ENCODE data around the gene PTPN11. TPM values are rescaled to one million over a fixed set of nuclear protein-coding genes. Genes with fewer than 3 reads are reported as not detected.

PTPN11 gene
- total and polyA plus RNA-seq, 2 of the 13 experiments (the other 11 are each of a cell fraction or from before 2014, with no cell fraction given): 30.0 to 63.5 TPM

DNA sequence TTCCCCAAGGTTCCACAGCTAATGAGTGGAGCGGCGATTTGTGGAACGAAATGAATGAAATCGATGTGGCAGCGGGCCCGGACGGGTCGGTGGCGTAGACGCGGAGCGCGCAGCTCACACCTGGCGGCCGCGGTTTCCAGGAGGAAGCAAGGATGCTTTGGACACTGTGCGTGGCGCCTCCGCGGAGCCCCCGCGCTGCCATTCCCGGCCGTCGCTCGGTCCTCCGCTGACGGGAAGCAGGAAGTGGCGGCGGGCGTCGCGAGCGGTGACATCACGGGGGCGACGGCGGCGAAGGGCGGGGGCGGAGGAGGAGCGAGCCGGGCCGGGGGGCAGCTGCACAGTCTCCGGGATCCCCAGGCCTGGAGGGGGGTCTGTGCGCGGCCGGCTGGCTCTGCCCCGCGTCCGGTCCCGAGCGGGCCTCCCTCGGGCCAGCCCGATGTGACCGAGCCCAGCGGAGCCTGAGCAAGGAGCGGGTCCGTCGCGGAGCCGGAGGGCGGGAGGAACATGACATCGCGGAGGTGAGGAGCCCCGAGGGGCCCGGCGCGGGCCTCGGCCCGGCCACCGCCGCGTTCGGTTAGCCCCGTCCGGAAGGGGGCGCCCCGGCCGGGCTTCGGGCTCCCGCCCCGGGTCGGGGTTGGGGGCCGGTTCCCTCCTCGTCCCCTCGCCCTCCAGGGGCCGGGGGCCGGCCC is at the start of gene PTPN11 (continued):
- TF ChIP-seq ZXDC (CRISPR knock-in tag; IDR thresholded peaks at IDR 0.05) (0 out of 2 replicates have a peak, but pooled peaks have one; percentile 31), ZNF569 (CRISPR knock-in tag; IDR thresholded peaks at IDR 0.05; ENCODE audit: borderline replicate concordance) (no peak), PHF21A (CRISPR knock-in tag; IDR thresholded peaks at IDR 0.05) (0 out of 2 replicates have a peak, but pooled peaks have one; percentile 35), ZNF564 (CRISPR knock-in tag; IDR thresholded peaks at IDR 0.05) (0 out of 2 replicates have a peak, but pooled peaks have one; percentile 70), SMYD3 (CRISPR knock-in tag; IDR thresholded peaks at IDR 0.05) (no peak), TGIF2 (CRISPR knock-in tag; IDR thresholded peaks at IDR 0.05) (0 out of 2 replicates have a peak, but pooled peaks have one; percentile 48), NFATC3 (CRISPR knock-in tag; IDR thresholded peaks at IDR 0.05) (0 out of 2 replicates have a peak, but pooled peaks have one; percentile 82), ZNF33A (CRISPR knock-in tag; IDR thresholded peaks at IDR 0.05; ENCODE audit: borderline replicate concordance) (no peak), ATRX (CRISPR knock-in tag; IDR thresholded peaks at IDR 0.05; ENCODE audit: borderline replicate concordance) (no peak), ZNF30 (CRISPR knock-in tag; IDR thresholded peaks at IDR 0.05) (no peak), MAFK (conservative IDR thresholded peaks at IDR 0.05 in 1 of 2, IDR thresholded peaks at IDR 0.05 in 1 of 2; ENCODE audit: low read length in 2 of 2) (no peak; a peak in 1 of 4 replicates), MBD4 (IDR thresholded peaks at IDR 0.05; ENCODE audit: borderline replicate concordance, low read length) (no peak), ELF1 (CRISPR knock-in tag; IDR thresholded peaks at IDR 0.05) (peak; percentile 98), SP4 (CRISPR knock-in tag; IDR thresholded peaks at IDR 0.05) (peak; percentile 59; the same call in 1 of the 2 replicates), SMARCC2 (IDR thresholded peaks at IDR 0.05) (no peak), GTF3A (CRISPR knock-in tag; conservative IDR thresholded peaks at IDR 0.05) (peak; percentile 79; the same call in 1 of the 2 replicates), ZGPAT (CRISPR knock-in tag; IDR thresholded peaks at IDR 0.05) (no peak; the same call in 1 of the 2 replicates), PHF20 (CRISPR knock-in tag; IDR thresholded peaks at IDR 0.05) (peak; percentile 98), PRPF4 (IDR thresholded peaks at IDR 0.05; ENCODE audit: low read depth, low read length, poor library complexity, severe bottlenecking) (no peak), ZSCAN22 (CRISPR knock-in tag; IDR thresholded peaks at IDR 0.05) (no peak)
- TF ChIP-seq, protein P1, sequence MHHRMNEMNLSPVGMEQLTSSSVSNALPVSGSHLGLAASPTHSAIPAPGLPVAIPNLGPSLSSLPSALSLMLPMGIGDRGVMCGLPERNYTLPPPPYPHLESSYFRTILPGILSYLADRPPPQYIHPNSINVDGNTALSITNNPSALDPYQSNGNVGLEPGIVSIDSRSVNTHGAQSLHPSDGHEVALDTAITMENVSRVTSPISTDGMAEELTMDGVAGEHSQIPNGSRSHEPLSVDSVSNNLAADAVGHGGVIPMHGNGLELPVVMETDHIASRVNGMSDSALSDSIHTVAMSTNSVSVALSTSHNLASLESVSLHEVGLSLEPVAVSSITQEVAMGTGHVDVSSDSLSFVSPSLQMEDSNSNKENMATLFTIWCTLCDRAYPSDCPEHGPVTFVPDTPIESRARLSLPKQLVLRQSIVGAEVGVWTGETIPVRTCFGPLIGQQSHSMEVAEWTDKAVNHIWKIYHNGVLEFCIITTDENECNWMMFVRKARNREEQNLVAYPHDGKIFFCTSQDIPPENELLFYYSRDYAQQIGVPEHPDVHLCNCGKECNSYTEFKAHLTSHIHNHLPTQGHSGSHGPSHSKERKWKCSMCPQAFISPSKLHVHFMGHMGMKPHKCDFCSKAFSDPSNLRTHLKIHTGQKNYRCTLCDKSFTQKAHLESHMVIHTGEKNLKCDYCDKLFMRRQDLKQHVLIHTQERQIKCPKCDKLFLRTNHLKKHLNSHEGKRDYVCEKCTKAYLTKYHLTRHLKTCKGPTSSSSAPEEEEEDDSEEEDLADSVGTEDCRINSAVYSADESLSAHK (CRISPR knock-in tag; IDR thresholded peaks at IDR 0.05; ENCODE audit: borderline replicate concordance): no peak
